ENCODE data around the gene CAB39.

DNA sequence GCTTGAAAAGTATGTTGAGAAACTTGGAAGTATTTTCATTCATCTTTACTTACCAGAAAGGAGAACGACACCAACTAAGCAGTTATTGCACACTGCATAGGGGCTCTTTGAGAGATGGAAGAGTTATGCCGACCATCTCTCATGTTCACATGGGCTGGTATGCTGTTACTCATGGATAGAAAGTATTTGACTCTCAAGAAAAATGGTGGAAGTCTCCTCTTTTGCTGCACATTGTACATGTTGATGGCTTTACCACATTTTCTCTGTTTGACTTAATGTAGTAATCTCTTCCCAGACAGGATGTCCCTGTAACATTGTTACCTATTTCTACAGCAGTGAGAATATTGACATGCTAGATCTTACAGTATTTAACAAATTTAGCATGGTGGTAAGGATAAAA is 23.2 kb downstream of the CAB39 start:
- TF ChIP-seq, protein P1, sequence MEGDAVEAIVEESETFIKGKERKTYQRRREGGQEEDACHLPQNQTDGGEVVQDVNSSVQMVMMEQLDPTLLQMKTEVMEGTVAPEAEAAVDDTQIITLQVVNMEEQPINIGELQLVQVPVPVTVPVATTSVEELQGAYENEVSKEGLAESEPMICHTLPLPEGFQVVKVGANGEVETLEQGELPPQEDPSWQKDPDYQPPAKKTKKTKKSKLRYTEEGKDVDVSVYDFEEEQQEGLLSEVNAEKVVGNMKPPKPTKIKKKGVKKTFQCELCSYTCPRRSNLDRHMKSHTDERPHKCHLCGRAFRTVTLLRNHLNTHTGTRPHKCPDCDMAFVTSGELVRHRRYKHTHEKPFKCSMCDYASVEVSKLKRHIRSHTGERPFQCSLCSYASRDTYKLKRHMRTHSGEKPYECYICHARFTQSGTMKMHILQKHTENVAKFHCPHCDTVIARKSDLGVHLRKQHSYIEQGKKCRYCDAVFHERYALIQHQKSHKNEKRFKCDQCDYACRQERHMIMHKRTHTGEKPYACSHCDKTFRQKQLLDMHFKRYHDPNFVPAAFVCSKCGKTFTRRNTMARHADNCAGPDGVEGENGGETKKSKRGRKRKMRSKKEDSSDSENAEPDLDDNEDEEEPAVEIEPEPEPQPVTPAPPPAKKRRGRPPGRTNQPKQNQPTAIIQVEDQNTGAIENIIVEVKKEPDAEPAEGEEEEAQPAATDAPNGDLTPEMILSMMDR (IDR thresholded peaks at IDR 0.05) = no peak
- TF ChIP-seq POLR2AphosphoS5 (IDR thresholded peaks at IDR 0.05) (no peak), POLR2A (IDR thresholded peaks at IDR 0.05) (no peak)
